ENCODE results near the gene RAB31. TPM values are rescaled to one million over a fixed set of nuclear protein-coding genes. Genes with fewer than 3 reads are reported as not detected.
"Not testable (repeated sequence)": the region's sequence is repeated elsewhere in the genome, so short reads cannot be mapped to it uniquely, and the experiment has no call there.

Gene RAB31
- total and polyA plus RNA-seq, 11 donors, result 3.2 to 67.7 (median 12.8) TPM

DNA sequence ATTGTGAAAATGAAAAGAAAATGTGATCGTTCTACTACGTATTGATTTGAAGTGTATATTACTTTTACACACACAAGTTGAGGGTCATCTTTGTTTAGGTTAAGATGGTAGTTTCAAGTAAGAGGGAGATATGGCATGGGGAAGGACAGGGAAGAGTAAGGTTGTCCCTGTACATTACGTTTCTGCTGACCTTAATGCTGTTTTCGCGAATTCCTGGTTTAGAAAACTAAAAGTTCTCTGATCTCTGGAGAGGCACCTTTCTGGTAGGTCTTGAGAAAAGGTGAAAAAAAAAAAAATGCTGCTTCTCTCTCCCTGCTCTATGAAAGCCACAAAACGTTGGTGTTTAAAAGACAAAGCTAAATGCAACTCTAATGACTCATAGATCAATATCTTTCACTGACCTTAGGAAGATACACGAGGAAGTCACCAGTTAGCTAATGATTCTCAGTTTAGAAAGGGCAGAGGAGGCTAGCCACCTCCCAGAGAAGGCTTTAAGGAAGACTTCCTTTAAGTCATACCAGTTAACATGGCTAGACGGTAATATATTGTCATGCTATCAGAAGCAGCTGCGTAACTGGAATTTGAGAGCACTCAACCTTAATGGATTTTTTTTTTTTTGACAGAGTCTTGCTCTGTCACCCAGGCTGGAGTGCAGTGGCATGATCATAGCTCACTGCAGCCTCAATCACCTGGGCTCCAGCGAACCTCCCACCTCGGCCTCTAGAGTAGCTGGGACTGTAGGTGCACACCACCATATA lies 190.9 kb downstream of the RAB31 start:
- DNase-seq (no peak), ATAC-seq (no peak)
- no peak overlapping the region for H3K4me3 ChIP-seq
- no peaks in the 10 kb centered on the region for H3K9me3 ChIP-seq
- H3K27ac ChIP-seq, result no peak overlapping the region
- WGBS, 4 donors, result 79 to 84% (median 80%) methylated on average over 11 of the region's 11 CpGs
- intact Hi-C loops (cut with DNase I), result no loop called here
- H3K27me3 ChIP-seq, result no peaks in the 10 kb centered on the region
- H3K36me3 ChIP-seq, result no peaks in the 10 kb centered on the region
- H3K4me1 ChIP-seq, result peaks cover 0 to 5% (median 0%) of the 10 kb centered on the region in 12 donors
- TF ChIP-seq POLR2A (IDR thresholded peaks at IDR 0.05) (no peak), CTCF (IDR thresholded peaks at IDR 0.05) (no peak)

DNA sequence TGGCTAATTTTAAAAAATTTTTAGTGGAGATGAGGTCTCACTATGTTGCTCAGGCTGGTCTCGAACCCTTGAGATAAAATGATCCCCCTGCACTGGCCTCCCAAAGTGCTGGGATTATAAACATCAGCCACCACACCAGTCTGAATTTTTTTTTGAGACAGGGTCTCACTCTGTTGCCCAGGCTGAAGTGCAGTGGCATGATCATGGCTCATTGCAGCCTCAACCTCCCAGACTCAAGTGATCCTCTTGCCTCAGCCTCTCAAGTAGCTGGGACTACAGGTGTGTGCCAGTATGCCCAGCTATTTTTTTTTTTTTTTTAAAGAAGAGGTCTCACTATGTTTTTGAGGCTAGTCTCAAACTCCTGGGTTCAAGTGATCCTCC lies 191.4 kb downstream of the RAB31 start:
- intact Hi-C loops (cut with DNase I); H3K4me1 ChIP-seq; H3K4me3 ChIP-seq; H3K27me3 ChIP-seq; ATAC-seq; H3K9me3 ChIP-seq; H3K27ac ChIP-seq; H3K36me3 ChIP-seq; DNase-seq: not testable (repeated sequence)
- 93 to 100% (median 100%) methylated on average over 1 of the region's 1 CpG for WGBS, 4 donors

- Histone ChIP-seq H3K9me3 (no peaks in the 10 kb centered on the region), H3K4me1 (peaks cover 0 to 5% (median 0%) of the 10 kb centered on the region in 12 donors), H3K27me3 (no peaks in the 10 kb centered on the region), H3K4me3 (no peak overlapping the region), H3K36me3 (no peaks in the 10 kb centered on the region), H3K27ac (no peak overlapping the region)
- intact Hi-C loops (cut with DNase I), result no loop called here
- WGBS, 4 donors, result 90 to 94% (median 93%) methylated on average over 7 of the region's 7 CpGs
- DNase-seq (no peak), ATAC-seq (no peak)
- no peak for TF ChIP-seq POLR2A (IDR thresholded peaks at IDR 0.05)
- no peak for TF ChIP-seq CTCF (IDR thresholded peaks at IDR 0.05)
These were observed 192.6 kb downstream of the RAB31 start for GRCh38 chr18:9900699-9901098.

GRCh38 chr18:9901377-9901776 lies 193.3 kb downstream of the RAB31 start:
- ATAC-seq, result no peak
- no peak for TF ChIP-seq POLR2A (IDR thresholded peaks at IDR 0.05)
- TF ChIP-seq CTCF (IDR thresholded peaks at IDR 0.05), result no peak

GRCh38 chr18:9902264-9902663 lies 194.2 kb downstream of the RAB31 start:
- intact Hi-C loops (cut with DNase I); DNase-seq: not testable (repeated sequence)

More at GRCh38 chr18:9901377-9901776, 193.3 kb downstream of the RAB31 start:
- Histone ChIP-seq H3K27me3 (no peaks in the 10 kb centered on the region), H3K9me3 (no peaks in the 10 kb centered on the region), H3K36me3 (no peaks in the 10 kb centered on the region), H3K4me3 (no peak overlapping the region), H3K4me1 (peaks cover 0 to 5% (median 0%) of the 10 kb centered on the region in 12 donors), H3K27ac (no peak overlapping the region)
- intact Hi-C loops (cut with DNase I), result no loop called here
- 81 to 88% (median 87%) methylated on average over 3 of the region's 3 CpGs for WGBS, 4 donors
- DNase-seq, result no peak

More at GRCh38 chr18:9902264-9902663, 194.2 kb downstream of the RAB31 start:
- H3K36me3 ChIP-seq, H3K27me3 ChIP-seq, H3K4me1 ChIP-seq, ATAC-seq, H3K9me3 ChIP-seq, H3K27ac ChIP-seq, H3K4me3 ChIP-seq: not testable (repeated sequence)
- WGBS, 4 donors, result 90 to 97% (median 95%) methylated on average over 12 to 14 of the region's 14 CpGs
